Esophagus muscularis mucosa (tissue), 3 donors: ENCODE measurements around the gene UGT1A6.

Experiments used
- CTCF ChIP-seq, 3 experiments: fragments of 200-600 bp in 2 of 3; fragments of 450-650 bp in 1 of 3; sonication (generic) in 2 of 3; IDR thresholded peaks; one replicate each; pipeline ENCODE4 v1.5.1; 2017 to 2019; ENCODE audit warnings: antibody characterized with exemption in 3 of 3, mild to moderate bottlenecking in 2 of 3, moderate library complexity in 1 of 3
- POLR2A ChIP-seq: fragments of 450-650 bp; IDR thresholded peaks from one replicate; pipeline ENCODE4 v1.6.1; 2017; ENCODE audit warnings: antibody characterized with exemption, moderate library complexity, mild to moderate bottlenecking, low read depth

GRCh38 chr2:233772583-233772982 is 79.9 kb downstream of the UGT1A6 start:
- TF ChIP-seq POLR2A: no peak
- no peak for TF ChIP-seq CTCF (IDR thresholded peaks at IDR 0.05)
